ENCODE data around the gene RCVRN. TPM values are rescaled to one million over a fixed set of nuclear protein-coding genes. Genes with fewer than 3 reads are reported as not detected.

The RCVRN gene
- total RNA-seq, 2 experiments from 2014 or later = not detected

DNA sequence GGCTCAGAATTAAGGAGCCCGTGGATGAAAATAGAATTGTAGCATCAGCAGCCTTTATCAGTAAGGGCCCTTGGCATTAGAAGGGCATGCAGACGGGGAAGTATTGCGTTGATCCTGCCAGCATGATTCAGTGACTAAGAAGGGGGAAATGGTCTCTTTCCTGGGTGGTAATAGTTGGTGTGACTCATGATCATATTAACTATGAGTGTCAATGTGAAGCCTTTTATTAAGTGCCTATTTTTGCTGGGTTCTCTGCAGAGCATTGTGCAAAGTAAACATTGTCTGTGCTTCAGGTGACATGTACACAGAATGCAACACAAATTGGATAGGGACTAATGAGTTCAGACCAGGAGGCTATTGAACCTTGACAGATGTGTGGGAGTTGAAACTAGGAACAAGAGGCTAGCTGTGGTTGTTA, 24.5 kb downstream of the RCVRN start:
- no peaks in the 10 kb centered on the region for H3K4me1 Mint-ChIP-seq (ENCODE audit: low read depth)
- intact Hi-C loops (cut with micrococcal nuclease) = no loop called here
- H3K9me3 Mint-ChIP-seq = peaks cover 15% of the 10 kb centered on the region
- H3K27ac Mint-ChIP-seq = no peak overlapping the region
- H3K4me3 Mint-ChIP-seq = no peak overlapping the region
- DNase-seq = no peak
- ChIA-PET CTCF (no interaction called here), POLR2A (no interaction called here)
- ATAC-seq = no peak
- H3K27me3 Mint-ChIP-seq = no peaks in the 10 kb centered on the region
- TF ChIP-seq, protein P1, sequence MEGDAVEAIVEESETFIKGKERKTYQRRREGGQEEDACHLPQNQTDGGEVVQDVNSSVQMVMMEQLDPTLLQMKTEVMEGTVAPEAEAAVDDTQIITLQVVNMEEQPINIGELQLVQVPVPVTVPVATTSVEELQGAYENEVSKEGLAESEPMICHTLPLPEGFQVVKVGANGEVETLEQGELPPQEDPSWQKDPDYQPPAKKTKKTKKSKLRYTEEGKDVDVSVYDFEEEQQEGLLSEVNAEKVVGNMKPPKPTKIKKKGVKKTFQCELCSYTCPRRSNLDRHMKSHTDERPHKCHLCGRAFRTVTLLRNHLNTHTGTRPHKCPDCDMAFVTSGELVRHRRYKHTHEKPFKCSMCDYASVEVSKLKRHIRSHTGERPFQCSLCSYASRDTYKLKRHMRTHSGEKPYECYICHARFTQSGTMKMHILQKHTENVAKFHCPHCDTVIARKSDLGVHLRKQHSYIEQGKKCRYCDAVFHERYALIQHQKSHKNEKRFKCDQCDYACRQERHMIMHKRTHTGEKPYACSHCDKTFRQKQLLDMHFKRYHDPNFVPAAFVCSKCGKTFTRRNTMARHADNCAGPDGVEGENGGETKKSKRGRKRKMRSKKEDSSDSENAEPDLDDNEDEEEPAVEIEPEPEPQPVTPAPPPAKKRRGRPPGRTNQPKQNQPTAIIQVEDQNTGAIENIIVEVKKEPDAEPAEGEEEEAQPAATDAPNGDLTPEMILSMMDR (IDR thresholded peaks at IDR 0.05) = no peak
- no peaks in the 10 kb centered on the region for H3K36me3 Mint-ChIP-seq (ENCODE audit: low read depth)

DNA sequence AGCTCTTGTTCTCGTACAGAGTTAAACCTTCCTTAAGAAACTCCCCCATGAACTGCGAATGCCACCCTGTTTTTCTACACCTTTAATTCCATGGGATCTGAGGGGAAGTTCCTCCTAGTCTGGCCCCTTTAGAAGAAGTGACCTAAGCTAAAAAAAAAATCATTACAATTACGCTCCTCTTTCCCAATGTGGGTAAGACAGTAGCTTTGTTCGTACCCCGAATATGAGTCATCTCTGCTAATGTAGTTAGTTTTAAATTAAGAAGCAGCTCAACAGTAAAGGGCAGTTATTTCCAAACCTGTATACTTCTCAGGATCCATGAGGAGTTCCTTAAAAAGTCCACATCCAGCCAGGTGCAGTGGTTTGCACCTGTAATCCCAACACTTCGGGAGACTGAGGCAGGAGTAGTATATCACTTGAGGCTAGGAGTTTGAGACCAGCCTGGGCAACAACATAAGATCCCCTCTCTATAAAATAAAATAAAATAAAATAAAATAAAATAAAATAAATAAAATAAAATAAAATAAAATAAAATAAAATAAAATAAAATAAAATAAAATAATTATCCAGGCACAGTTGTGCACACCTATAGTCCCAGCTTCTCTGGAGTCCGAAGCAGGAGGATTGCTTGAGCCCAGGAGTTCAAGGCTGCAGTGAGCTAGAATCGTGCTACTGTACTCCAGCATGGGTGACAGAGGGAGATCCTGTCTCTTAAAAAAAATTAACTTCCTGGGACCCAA, 26.1 kb downstream of the RCVRN start:
- CTCF ChIA-PET = interaction anchor here (0.6 to 1.4 kb wide), 2 partner anchors 11 to 150 kb away, joined by 3 read pairs; no protein-coding TSS in a partner anchor
- peaks cover 15% of the 10 kb centered on the region for H3K9me3 Mint-ChIP-seq
- H3K27me3 Mint-ChIP-seq = no peaks in the 10 kb centered on the region
- POLR2A ChIA-PET = no interaction called here
- H3K4me1 Mint-ChIP-seq (ENCODE audit: low read depth) = no peaks in the 10 kb centered on the region
- ATAC-seq (no peak), DNase-seq (no peak)
- intact Hi-C loops (cut with micrococcal nuclease) = no loop called here
- no peak overlapping the region for H3K27ac Mint-ChIP-seq
- no peak overlapping the region for H3K4me3 Mint-ChIP-seq
- H3K36me3 Mint-ChIP-seq (ENCODE audit: low read depth) = no peaks in the 10 kb centered on the region
- TF ChIP-seq, protein P1 (IDR thresholded peaks at IDR 0.05) = no peak

DNA sequence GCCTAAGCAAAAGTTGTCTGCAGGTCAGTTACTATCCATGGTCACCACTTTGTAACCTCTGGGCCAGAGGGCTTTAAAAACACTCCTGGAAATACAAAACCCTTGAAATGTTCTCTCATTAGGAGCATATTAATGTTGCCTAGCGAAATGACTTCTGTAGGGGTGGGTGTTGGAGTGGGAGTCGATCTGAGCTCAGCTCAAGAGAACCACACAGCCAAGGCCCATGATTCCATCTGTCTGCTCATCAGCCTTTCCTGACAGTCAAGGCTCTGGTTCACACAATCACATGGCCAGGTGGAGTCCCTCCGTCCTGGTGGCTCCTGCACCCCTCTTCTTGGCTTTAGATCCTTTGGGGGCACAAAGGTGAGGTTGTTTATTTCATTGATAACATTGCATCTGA, 26.7 kb downstream of the RCVRN start:
- no peak for ATAC-seq
- peaks cover 12% of the 10 kb centered on the region for H3K9me3 Mint-ChIP-seq
- no peaks in the 10 kb centered on the region for H3K4me1 Mint-ChIP-seq (ENCODE audit: low read depth)
- DNase-seq = no peak
- no peaks in the 10 kb centered on the region for H3K36me3 Mint-ChIP-seq (ENCODE audit: low read depth)
- H3K27ac Mint-ChIP-seq = no peak overlapping the region
- TF ChIP-seq, protein P1 (IDR thresholded peaks at IDR 0.05) = no peak
- CTCF ChIA-PET = interaction anchor here (0.6 to 1.4 kb wide), 2 partner anchors 12 to 150 kb away, joined by 3 read pairs; no protein-coding TSS in a partner anchor
- intact Hi-C loops (cut with micrococcal nuclease) = no loop called here
- POLR2A ChIA-PET = no interaction called here
- H3K27me3 Mint-ChIP-seq = no peaks in the 10 kb centered on the region
- H3K4me3 Mint-ChIP-seq = no peak overlapping the region

DNA sequence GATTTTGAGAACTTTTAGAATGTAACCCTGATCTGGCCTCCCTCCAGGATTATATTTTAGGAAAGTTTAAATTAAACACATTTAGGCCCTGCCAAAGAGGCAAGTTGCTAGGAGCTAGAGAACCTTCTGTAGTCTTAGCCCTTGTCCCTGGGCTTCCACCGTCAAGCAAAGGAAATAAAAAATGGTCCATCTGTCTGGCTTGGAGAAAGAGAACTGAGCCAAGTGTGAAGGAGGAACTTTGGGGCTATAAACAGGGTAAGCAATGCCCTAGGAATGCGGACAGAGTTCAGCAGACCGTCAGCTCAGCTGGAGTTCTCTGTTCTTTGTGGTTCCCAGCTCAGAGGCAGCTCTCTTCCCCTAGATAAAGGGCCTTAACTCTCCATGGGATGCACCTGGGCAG, 29.6 kb downstream of the RCVRN start:
- Mint-ChIP-seq H3K9me3 (no peaks in the 10 kb centered on the region), H3K4me3 (no peak overlapping the region), H3K36me3 (ENCODE audit: low read depth) (no peaks in the 10 kb centered on the region), H3K27ac (no peak overlapping the region), H3K27me3 (peaks cover 3% of the 10 kb centered on the region), H3K4me1 (ENCODE audit: low read depth) (no peaks in the 10 kb centered on the region)
- DNase-seq = no peak
- POLR2A ChIA-PET = interaction anchor here (0.5 kb wide), 1 partner anchor 916 kb away, joined by 3 read pairs; no protein-coding TSS in a partner anchor
- intact Hi-C loops (cut with micrococcal nuclease) = no loop called here
- no peak for ATAC-seq
- CTCF ChIA-PET = no interaction called here
- TF ChIP-seq, protein P1 (IDR thresholded peaks at IDR 0.05) = no peak

DNA sequence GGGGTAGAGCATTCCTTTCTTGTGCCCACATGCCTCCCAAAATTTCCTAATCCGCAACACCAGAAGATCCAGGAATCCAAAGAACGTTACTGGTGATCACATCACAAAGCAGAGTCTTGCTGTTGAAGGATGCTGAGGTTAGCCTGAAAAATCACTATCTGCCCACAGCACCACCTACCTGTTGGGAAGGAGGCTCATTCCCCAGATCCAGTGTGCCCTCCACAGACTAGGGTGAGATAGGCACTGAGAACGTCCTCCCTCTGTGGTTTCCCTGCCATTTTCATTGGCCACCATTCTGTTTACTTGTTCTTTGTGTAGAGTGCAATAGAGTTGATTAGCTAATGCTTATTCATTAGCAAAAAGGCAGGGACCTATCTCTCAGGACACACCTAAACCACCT, 30.3 kb downstream of the RCVRN start:
- ChIA-PET POLR2A (no interaction called here), CTCF (no interaction called here)
- no peaks in the 10 kb centered on the region for H3K4me1 Mint-ChIP-seq (ENCODE audit: low read depth)
- ATAC-seq = no peak
- H3K9me3 Mint-ChIP-seq = no peaks in the 10 kb centered on the region
- H3K4me3 Mint-ChIP-seq = no peak overlapping the region
- TF ChIP-seq, protein P1 (IDR thresholded peaks at IDR 0.05) = no peak
- no peaks in the 10 kb centered on the region for H3K36me3 Mint-ChIP-seq (ENCODE audit: low read depth)
- DNase-seq = no peak
- H3K27ac Mint-ChIP-seq = no peak overlapping the region
- H3K27me3 Mint-ChIP-seq = peaks cover 3% of the 10 kb centered on the region
- intact Hi-C loops (cut with micrococcal nuclease) = no loop called here

Data from activated CD8-positive, alpha-beta T cell treated with anti-CD3 and anti-CD28 coated beads for 36 hours (primary cell).